ENCODE measurements around the gene ZNRF2.
"Not testable (repeated sequence)": the region's sequence is repeated elsewhere in the genome, so short reads cannot be mapped to it uniquely, and the experiment has no call there.

ZNRF2 gene

GRCh38 chr7:30379131-30379530, 94.7 kb downstream of the ZNRF2 start:
- H3K4me3 ChIP-seq (ENCODE audit: low read depth, low read length) = no peak overlapping the region
- DNase-seq (ENCODE audit: low read depth) = no peak
- TF ChIP-seq, protein P1, sequence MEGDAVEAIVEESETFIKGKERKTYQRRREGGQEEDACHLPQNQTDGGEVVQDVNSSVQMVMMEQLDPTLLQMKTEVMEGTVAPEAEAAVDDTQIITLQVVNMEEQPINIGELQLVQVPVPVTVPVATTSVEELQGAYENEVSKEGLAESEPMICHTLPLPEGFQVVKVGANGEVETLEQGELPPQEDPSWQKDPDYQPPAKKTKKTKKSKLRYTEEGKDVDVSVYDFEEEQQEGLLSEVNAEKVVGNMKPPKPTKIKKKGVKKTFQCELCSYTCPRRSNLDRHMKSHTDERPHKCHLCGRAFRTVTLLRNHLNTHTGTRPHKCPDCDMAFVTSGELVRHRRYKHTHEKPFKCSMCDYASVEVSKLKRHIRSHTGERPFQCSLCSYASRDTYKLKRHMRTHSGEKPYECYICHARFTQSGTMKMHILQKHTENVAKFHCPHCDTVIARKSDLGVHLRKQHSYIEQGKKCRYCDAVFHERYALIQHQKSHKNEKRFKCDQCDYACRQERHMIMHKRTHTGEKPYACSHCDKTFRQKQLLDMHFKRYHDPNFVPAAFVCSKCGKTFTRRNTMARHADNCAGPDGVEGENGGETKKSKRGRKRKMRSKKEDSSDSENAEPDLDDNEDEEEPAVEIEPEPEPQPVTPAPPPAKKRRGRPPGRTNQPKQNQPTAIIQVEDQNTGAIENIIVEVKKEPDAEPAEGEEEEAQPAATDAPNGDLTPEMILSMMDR (IDR thresholded peaks at IDR 0.05; ENCODE audit: insufficient read depth, low read depth, low read length, missing control alignments) = no peak

GRCh38 chr7:30379741-30380140, 95.3 kb downstream of the ZNRF2 start:
- TF ChIP-seq, protein P1 (IDR thresholded peaks at IDR 0.05; ENCODE audit: insufficient read depth, low read depth, low read length, missing control alignments) = no peak
- no peak overlapping the region for H3K4me3 ChIP-seq (ENCODE audit: low read depth, low read length)
- no peak for DNase-seq (ENCODE audit: low read depth)

DNA sequence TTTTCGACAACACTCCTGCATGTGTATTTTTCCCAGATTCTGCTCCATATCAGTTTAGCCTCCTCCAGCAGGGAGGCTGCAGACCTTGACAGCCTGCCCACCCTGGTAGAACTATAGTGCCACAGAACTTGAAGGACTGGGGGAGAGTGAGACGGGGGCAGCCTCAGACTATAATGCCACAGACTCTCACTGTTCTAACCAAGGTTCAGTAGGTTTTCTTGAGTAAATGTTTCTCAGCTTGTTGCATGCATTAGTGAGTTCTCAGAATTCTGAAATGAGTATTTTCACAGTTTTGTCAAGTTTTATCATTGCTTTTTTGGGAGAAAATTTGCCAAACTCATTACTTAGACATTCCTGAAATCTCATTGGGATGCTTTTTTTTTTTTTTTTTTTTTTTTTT, 95.9 kb downstream of the ZNRF2 start:
- TF ChIP-seq, protein P1 (IDR thresholded peaks at IDR 0.05; ENCODE audit: insufficient read depth, low read depth, low read length, missing control alignments) = no peak
- DNase-seq (ENCODE audit: low read depth) = no peak

GRCh38 chr7:30380824-30381223, 96.4 kb downstream of the ZNRF2 start:
- DNase-seq (ENCODE audit: low read depth); H3K4me3 ChIP-seq (ENCODE audit: low read depth, low read length): not testable (repeated sequence)

More for the DNA sequence above, 95.9 kb downstream of the ZNRF2 start:
- no peak overlapping the region for H3K4me3 ChIP-seq (ENCODE audit: low read depth, low read length)

DNA sequence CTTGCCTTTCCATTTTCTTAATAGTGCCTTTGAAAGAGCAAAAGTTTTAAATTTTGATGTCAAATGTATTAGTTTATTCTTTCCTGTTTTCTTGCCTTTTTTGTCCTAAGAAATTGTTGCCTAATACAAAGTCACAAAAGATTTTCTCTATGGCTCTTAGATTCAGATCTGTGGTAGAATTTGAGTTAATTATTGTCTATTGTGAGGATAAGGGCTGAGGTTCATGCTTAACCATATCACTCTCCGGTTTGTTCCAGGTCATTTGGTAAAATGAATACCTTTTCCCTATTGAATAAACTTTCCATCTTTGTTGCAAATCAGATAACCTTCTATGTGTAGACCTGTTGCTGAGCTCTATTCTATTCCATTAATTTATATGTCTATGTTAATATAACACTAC, 98.2 kb downstream of the ZNRF2 start:
- no peak for DNase-seq (ENCODE audit: low read depth)
- TF ChIP-seq, protein P1 (IDR thresholded peaks at IDR 0.05; ENCODE audit: insufficient read depth, low read depth, low read length, missing control alignments) = no peak
- no peak overlapping the region for H3K4me3 ChIP-seq (ENCODE audit: low read depth, low read length)

DNA sequence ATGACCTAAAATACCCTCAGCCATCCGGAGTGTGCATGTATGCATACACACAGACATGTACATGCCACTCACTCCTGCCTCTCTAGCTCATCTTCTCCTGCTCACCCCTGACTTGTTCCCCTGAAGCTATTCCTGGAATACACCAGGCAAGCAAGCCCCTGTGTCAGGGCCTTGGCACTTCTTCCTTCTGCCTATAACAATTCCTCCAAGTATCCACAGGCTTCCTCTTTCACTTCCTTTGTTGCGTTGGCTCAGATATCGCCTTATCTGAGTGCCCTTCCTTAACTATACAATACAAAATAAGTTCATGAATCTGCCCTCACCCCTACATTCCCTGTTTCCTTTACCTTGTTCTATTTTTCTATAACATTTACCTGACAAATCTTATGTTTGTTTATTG, 105.4 kb downstream of the ZNRF2 start:
- DNase-seq (ENCODE audit: low read depth) = no peak
- H3K4me3 ChIP-seq (ENCODE audit: low read depth, low read length) = no peak overlapping the region
- TF ChIP-seq, protein P1 (IDR thresholded peaks at IDR 0.05; ENCODE audit: insufficient read depth, low read depth, low read length, missing control alignments) = no peak

DNA sequence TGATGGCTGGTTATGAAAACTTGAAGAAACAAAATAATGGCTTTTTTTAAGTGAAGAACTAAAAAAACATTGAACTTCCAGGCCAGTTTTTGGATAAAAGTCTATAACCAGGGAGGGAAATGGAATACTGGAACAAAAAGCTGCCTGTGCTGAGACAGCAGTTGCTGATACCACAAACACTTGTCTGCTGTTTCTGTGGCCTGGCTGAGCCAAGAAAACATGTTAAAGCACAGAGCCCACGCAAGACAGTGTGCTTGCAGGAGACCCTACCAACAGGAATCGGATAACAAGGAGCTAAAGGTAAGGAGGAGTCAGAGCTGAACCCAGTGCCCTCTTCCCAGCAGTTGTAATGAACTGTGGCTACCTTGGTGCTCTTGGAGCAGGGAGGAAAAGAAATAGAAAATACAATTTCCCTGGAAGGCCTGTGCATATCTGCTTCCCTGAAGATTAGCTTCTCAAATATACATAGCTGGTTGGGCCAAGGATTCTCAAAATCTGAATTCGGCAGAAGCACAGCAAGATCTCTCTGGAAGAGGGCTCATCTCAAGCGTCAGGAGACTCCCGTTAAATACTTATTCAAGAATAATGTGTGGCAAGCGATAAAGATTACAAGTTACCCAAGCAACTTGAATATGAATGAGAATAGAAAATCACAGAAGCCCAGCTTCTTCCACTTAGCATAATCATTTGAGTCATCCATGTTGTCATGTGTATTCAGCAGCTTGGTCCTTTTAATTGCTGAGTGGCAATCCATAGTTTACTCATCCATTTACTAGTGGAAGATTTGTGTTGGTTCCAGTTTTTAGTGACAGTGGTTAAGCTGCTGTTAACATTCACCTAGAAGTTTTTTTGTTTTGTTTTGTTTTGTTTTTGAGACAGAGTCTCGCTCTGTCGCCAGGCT, 106.6 kb downstream of the ZNRF2 start:
- TF ChIP-seq, protein P1 (IDR thresholded peaks at IDR 0.05; ENCODE audit: insufficient read depth, low read depth, low read length, missing control alignments) = no peak
- H3K4me3 ChIP-seq (ENCODE audit: low read depth, low read length) = no peak overlapping the region
- no peak for DNase-seq (ENCODE audit: low read depth)

All from GM12865 (cell line).